ENCODE measurements around the gene MINDY4. TPM values are rescaled to one million over a fixed set of nuclear protein-coding genes. Genes with fewer than 3 reads are reported as not detected.

Gene MINDY4
- polyA plus RNA-seq, 1 experiment = 2.3 TPM

DNA sequence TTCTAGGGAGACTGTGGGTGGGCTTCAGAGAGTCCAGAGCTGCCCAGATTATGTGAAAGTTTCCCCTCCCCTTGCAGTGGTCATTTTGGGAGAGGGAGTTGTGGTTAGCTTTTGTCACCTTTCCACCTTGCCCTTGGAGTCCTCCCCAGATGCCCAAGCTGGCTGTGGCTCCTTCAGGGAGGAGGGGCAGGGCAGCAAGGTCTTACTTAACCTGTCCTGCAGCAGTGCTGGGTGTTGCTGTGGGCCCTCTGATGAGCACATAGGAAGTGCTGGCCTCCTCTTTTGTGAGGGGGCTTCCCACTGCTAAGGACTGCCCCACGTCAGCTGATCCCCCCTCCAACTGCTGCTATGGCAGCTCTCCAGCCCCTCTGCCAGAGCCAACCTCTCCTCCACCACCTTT is 122.8 kb downstream of the MINDY4 start:
- CTCF ChIA-PET = interaction anchor here (1.9 kb wide), 1 partner anchor 45 kb away, joined by 6 read pairs; no protein-coding TSS in a partner anchor
- peaks cover 14% of the 10 kb centered on the region for H3K27me3 ChIP-seq (ENCODE audit: control insufficient read depth, insufficient read depth, low read length)
- TF ChIP-seq CTCF (IDR thresholded peaks at IDR 0.05; ENCODE audit: insufficient read depth, low read depth, low read length) = no peak
- POLR2A ChIA-PET = no interaction called here
- no peak overlapping the region for H3K4me3 ChIP-seq (ENCODE audit: low read depth, low read length)
- no peak for DNase-seq (ENCODE audit: low read depth)
- H3K36me3 ChIP-seq (ENCODE audit: control insufficient read depth, insufficient read depth, low read length) = no peaks in the 10 kb centered on the region

GRCh38 chr7:30894866-30895605 is 123.8 kb downstream of the MINDY4 start:
- 0 out of 2 replicates have a peak, but pooled peaks have one; percentile 14 for TF ChIP-seq CTCF (IDR thresholded peaks at IDR 0.05; ENCODE audit: insufficient read depth, low read depth, low read length)
- ChIA-PET CTCF (interaction anchor here (1.5 to 1.9 kb wide), 2 partner anchors 36 to 43 kb away, joined by 3 to 6 read pairs; no protein-coding TSS in a partner anchor), POLR2A (no interaction called here)
- H3K36me3 ChIP-seq (ENCODE audit: control insufficient read depth, insufficient read depth, low read length) = no peaks in the 10 kb centered on the region
- no peak overlapping the region for H3K4me3 ChIP-seq (ENCODE audit: low read depth, low read length)
- peaks cover 16% of the 10 kb centered on the region for H3K27me3 ChIP-seq (ENCODE audit: control insufficient read depth, insufficient read depth, low read length)
- DNase-seq (ENCODE audit: low read depth) = no peak

GRCh38 chr7:30896036-30896435 is 124.8 kb downstream of the MINDY4 start:
- ChIA-PET CTCF (interaction anchor here (1.1 kb wide), 1 partner anchor 8 kb away, joined by 4 read pairs; no protein-coding TSS in a partner anchor), POLR2A (no interaction called here)
- H3K36me3 ChIP-seq (ENCODE audit: control insufficient read depth, insufficient read depth, low read length) = no peaks in the 10 kb centered on the region
- H3K27me3 ChIP-seq (ENCODE audit: control insufficient read depth, insufficient read depth, low read length) = peaks cover 16% of the 10 kb centered on the region
- no peak for TF ChIP-seq CTCF (IDR thresholded peaks at IDR 0.05; ENCODE audit: insufficient read depth, low read depth, low read length)
- no peak overlapping the region for H3K4me3 ChIP-seq (ENCODE audit: low read depth, low read length)
- DNase-seq (ENCODE audit: low read depth) = no peak

DNA sequence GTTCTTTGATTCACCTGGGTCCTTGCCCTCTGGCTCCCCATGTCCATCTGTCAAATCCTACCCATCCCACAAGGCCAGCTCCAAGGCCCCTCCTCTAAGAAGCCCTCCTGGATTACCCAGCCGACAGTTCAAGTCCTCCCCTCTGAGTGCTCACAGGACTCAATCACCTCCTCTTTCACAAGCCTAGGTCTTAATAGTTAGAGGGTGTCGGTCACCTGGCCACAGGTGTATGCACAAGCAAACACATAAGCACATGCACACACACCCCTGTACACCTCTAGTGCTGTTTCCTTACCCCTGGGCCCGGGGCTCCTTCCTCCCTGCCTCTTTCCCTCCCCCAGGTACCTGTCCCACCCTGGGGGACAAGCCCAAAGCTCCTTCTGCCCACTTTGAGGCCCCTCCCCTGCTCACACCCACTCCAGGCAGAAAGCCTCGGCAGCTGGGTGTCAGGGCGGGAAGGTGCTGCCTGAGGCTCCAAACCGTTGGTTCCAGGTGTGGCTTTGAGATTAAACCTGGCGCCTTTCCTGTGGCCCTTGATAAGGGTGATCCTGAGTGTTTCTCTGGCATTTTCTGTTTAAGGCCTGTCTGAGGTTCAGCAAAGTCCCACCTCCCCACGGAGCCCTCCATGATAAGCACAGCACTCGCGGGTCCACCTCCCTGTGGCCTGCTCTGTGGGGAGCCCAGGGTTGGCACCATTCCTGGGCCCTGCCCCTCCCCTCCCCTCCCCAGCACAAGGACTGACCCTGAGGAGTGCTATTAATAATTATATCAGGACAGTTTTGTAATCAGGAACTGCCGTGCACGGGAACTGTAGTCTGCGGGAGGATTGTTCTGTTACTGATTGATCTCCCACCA is 125.8 kb downstream of the MINDY4 start:
- CTCF ChIA-PET = interaction anchor here (1.1 kb wide), 1 partner anchor 9 kb away, joined by 4 read pairs; no protein-coding TSS in a partner anchor
- no peak for DNase-seq (ENCODE audit: low read depth)
- TF ChIP-seq CTCF (IDR thresholded peaks at IDR 0.05; ENCODE audit: insufficient read depth, low read depth, low read length) = no peak
- Histone ChIP-seq H3K27me3 (ENCODE audit: control insufficient read depth, insufficient read depth, low read length) (peaks cover 16% of the 10 kb centered on the region), H3K36me3 (ENCODE audit: control insufficient read depth, insufficient read depth, low read length) (no peaks in the 10 kb centered on the region), H3K4me3 (ENCODE audit: low read depth, low read length) (no peak overlapping the region)
- POLR2A ChIA-PET = no interaction called here

GRCh38 chr7:30897770-30898169 is 126.6 kb downstream of the MINDY4 start:
- Histone ChIP-seq H3K4me3 (ENCODE audit: low read depth, low read length) (no peak overlapping the region), H3K36me3 (ENCODE audit: control insufficient read depth, insufficient read depth, low read length) (no peaks in the 10 kb centered on the region), H3K27me3 (ENCODE audit: control insufficient read depth, insufficient read depth, low read length) (peaks cover 14% of the 10 kb centered on the region)
- no peak for TF ChIP-seq CTCF (IDR thresholded peaks at IDR 0.05; ENCODE audit: insufficient read depth, low read depth, low read length)
- CTCF ChIA-PET = interaction anchor here (1.3 kb wide), 1 partner anchor 41 kb away, joined by 8 read pairs; no protein-coding TSS in a partner anchor
- no peak for DNase-seq (ENCODE audit: low read depth)
- POLR2A ChIA-PET = no interaction called here

Measured in BJ (cell line).